ENCODE data around the gene NKX1-2.

DNA sequence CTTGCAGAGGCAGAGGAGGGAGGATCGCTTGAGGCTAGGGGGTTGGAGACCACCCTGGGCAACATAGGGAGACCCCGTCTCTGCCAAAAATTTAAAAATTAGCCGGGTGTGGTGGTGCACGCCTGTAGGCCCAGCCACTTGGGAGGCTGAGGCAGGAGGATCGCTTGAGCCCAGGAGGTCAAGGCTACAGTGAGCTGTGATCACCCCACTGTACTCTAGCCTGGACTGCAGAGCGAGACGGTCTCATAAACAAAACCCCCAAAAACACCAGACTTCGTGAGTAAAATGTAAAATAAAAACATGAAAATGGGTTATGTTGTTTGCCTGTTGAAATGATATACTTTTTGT, 12.5 kb upstream of the NKX1-2 start:
- TF ChIP-seq, protein P1, sequence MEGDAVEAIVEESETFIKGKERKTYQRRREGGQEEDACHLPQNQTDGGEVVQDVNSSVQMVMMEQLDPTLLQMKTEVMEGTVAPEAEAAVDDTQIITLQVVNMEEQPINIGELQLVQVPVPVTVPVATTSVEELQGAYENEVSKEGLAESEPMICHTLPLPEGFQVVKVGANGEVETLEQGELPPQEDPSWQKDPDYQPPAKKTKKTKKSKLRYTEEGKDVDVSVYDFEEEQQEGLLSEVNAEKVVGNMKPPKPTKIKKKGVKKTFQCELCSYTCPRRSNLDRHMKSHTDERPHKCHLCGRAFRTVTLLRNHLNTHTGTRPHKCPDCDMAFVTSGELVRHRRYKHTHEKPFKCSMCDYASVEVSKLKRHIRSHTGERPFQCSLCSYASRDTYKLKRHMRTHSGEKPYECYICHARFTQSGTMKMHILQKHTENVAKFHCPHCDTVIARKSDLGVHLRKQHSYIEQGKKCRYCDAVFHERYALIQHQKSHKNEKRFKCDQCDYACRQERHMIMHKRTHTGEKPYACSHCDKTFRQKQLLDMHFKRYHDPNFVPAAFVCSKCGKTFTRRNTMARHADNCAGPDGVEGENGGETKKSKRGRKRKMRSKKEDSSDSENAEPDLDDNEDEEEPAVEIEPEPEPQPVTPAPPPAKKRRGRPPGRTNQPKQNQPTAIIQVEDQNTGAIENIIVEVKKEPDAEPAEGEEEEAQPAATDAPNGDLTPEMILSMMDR (conservative IDR thresholded peaks at IDR 0.05; ENCODE audit: low read depth, low read length), result no peak
- no peak for TF ChIP-seq EZH2 (IDR thresholded peaks at IDR 0.05; ENCODE audit: borderline replicate concordance, low read depth, low read length, poor library complexity, severe bottlenecking)
